IMR-90 (cell line): ENCODE data around the gene VAV1.

Experiments used
- BHLHE40 ChIP-seq: fragments of 150-350 bp; IDR thresholded peaks from 2 replicates; pipeline ENCODE4 v1.6.1; 2016; ENCODE audit warnings: mild to moderate bottlenecking, low read depth, low read length
- CEBPB ChIP-seq: IDR thresholded peaks from 2 replicates; pipeline ENCODE4 v1.6.1; 2012; ENCODE audit warnings: low read depth, low read length, improper control_type of control experiment
- CHD1 ChIP-seq: IDR thresholded peaks from 2 replicates; pipeline ENCODE4 v1.6.1; 2012; ENCODE audit warnings: low read depth, low read length, improper control_type of control experiment
- CTCF ChIP-seq: conservative IDR thresholded peaks from 2 replicates; pipeline ENCODE4 v1.5.1; 2012; ENCODE audit warnings: mild to moderate bottlenecking, low read depth, low read length, improper control_type of control experiment
- ELK1 ChIP-seq: fragments of 150-350 bp; IDR thresholded peaks from 2 replicates; pipeline ENCODE4 v1.6.1; 2016; ENCODE audit warnings: low read depth, mild to moderate bottlenecking, low read length, moderate library complexity, borderline replicate concordance
- FOS ChIP-seq: fragments of 150-350 bp; IDR thresholded peaks from 2 replicates; pipeline ENCODE4 v1.6.1; 2016; ENCODE audit warnings: low read depth, low read length
- MAFK ChIP-seq: IDR thresholded peaks from 2 replicates; pipeline ENCODE4 v1.6.1; 2012; ENCODE audit warnings: low read depth, low read length, improper control_type of control experiment
- MAZ ChIP-seq: IDR thresholded peaks from 2 replicates; pipeline ENCODE4 v1.6.1; 2012; ENCODE audit warnings: low read depth, mild to moderate bottlenecking, low read length, improper control_type of control experiment, moderate library complexity, borderline replicate concordance
- MXI1 ChIP-seq: IDR thresholded peaks from 2 replicates; pipeline ENCODE4 v1.6.1; 2012; ENCODE audit warnings: low read depth, mild to moderate bottlenecking, low read length, moderate library complexity, borderline replicate concordance
- POLR2A ChIP-seq: IDR thresholded peaks from 2 replicates; pipeline ENCODE4 v1.6.1; 2012; ENCODE audit warnings: mild to moderate bottlenecking, low read depth, low read length
- RCOR1 ChIP-seq: IDR thresholded peaks from 2 replicates; pipeline ENCODE4 v1.6.1; 2012; ENCODE audit warnings: mild to moderate bottlenecking, low read length, improper control_type of control experiment; ENCODE audit not compliant: insufficient replicate concordance
- RFX5 ChIP-seq: IDR thresholded peaks from 2 replicates; pipeline ENCODE4 v1.8.0; 2012; ENCODE audit warnings: low read depth, mild to moderate bottlenecking, low read length, moderate library complexity
- SMC3 ChIP-seq: fragments of 150-350 bp; IDR thresholded peaks from 2 replicates; pipeline ENCODE4 v1.6.1; 2016; ENCODE audit warnings: low read depth, mild to moderate bottlenecking, antibody characterized with exemption, low read length, moderate library complexity
- TF ChIP-seq, protein P1 (sequence below): fragments of 150-350 bp; IDR thresholded peaks from 2 replicates; pipeline ENCODE4 v1.6.1; 2017; ENCODE audit warnings: mild to moderate bottlenecking, antibody characterized with exemption, low read length, low read depth

GRCh38 chr19:6738787-6739389 lies 33.6 kb upstream of the VAV1 start:
- TF ChIP-seq CTCF (no peak), POLR2A (no peak), SMC3 (no peak), MAFK (no peak), CEBPB (no peak), CHD1 (no peak), RCOR1 (no peak), RFX5 (no peak), ELK1 (no peak), BHLHE40 (no peak), MXI1 (no peak), FOS (no peak), MAZ (no peak)
- TF ChIP-seq, protein P1, sequence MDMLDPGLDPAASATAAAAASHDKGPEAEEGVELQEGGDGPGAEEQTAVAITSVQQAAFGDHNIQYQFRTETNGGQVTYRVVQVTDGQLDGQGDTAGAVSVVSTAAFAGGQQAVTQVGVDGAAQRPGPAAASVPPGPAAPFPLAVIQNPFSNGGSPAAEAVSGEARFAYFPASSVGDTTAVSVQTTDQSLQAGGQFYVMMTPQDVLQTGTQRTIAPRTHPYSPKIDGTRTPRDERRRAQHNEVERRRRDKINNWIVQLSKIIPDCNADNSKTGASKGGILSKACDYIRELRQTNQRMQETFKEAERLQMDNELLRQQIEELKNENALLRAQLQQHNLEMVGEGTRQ: no peak
